GM12872 (cell line): ENCODE data around the gene GPLD1.

ENCODE experiments used
- CTCF ChIP-seq: IDR thresholded peaks from 3 replicates; pipeline ENCODE4 v1.5.1; 2011; ENCODE audit warnings: low read depth, mild to moderate bottlenecking, low read length, moderate library complexity; ENCODE audit not compliant: insufficient read depth

GPLD1 gene

GRCh38 chr6:24381476-24382219 lies 107.7 kb downstream of the GPLD1 start:
- TF ChIP-seq CTCF, result no peak

- TF ChIP-seq CTCF, result no peak
These were observed 110.8 kb downstream of the GPLD1 start for GRCh38 chr6:24378473-24379097.
